ENCODE data around the gene ZNF219. TPM values are rescaled to one million over a fixed set of nuclear protein-coding genes. Genes with fewer than 3 reads are reported as not detected.

The ZNF219 gene
- total and polyA plus RNA-seq, 2 donors: 11.2 to 21.9 TPM

- peaks cover 22 to 70% of the 10 kb centered on the region in 2 donors for H3K4me1 ChIP-seq (ENCODE audit: control insufficient read depth in 2 of 2, insufficient read depth in 2 of 2, low read length in 2 of 2)
- H3K9me3 ChIP-seq (ENCODE audit: control insufficient read depth in 2 of 2, insufficient read depth in 1 of 2, low read length in 1 of 2): peaks cover 0 to 5% of the 10 kb centered on the region in 2 donors
- peak in 5 of 9 donors; percentile 23 to 74 (median 52) for DNase-seq (ENCODE audit: low read depth in 6 of 9, low spot score in 9 of 9)
- no peaks in the 10 kb centered on the region for H3K27me3 ChIP-seq (ENCODE audit: control insufficient read depth in 2 of 2, insufficient read depth in 1 of 2, low read length in 1 of 2)
- peak overlapping the region; percentile 81 to 97 for H3K27ac ChIP-seq (ENCODE audit: low read depth in 1 of 2, low read length in 1 of 2)
- H3K36me3 ChIP-seq (ENCODE audit: control insufficient read depth in 2 of 2, insufficient read depth in 2 of 2, low read length in 1 of 2): peaks cover 5 to 11% of the 10 kb centered on the region in 2 donors
- H3K4me3 ChIP-seq (ENCODE audit: low read length in 2 of 2): peak overlapping the region; percentile 67 to 75
- 57% methylated on average over 10 of the region's 10 CpGs for WGBS
Measured at GRCh38 chr14:21096978-21097635, 1.3 kb downstream of the ZNF219 start.

GRCh38 chr14:21096438-21096837 is 2.0 kb downstream of the ZNF219 start:
- Histone ChIP-seq H3K4me3 (ENCODE audit: low read length in 2 of 2) (no peak overlapping the region), H3K36me3 (ENCODE audit: control insufficient read depth in 2 of 2, insufficient read depth in 2 of 2, low read length in 1 of 2) (peaks cover 12 to 17% of the 10 kb centered on the region in 2 donors), H3K4me1 (ENCODE audit: control insufficient read depth in 2 of 2, insufficient read depth in 2 of 2, low read length in 2 of 2) (peaks cover 22 to 65% of the 10 kb centered on the region in 2 donors), H3K27ac (ENCODE audit: low read depth in 1 of 2, low read length in 1 of 2) (peak overlapping the region in 1 of 2 donors; percentile 97), H3K9me3 (ENCODE audit: control insufficient read depth in 2 of 2, insufficient read depth in 1 of 2, low read length in 1 of 2) (peaks cover 0 to 5% of the 10 kb centered on the region in 2 donors), H3K27me3 (ENCODE audit: control insufficient read depth in 2 of 2, insufficient read depth in 1 of 2, low read length in 1 of 2) (no peaks in the 10 kb centered on the region)
- no peak for DNase-seq (ENCODE audit: low read depth in 6 of 9, low spot score in 9 of 9)
- WGBS: 92% methylated on average over 3 of the region's 3 CpGs

GRCh38 chr14:21095430-21096205 is 2.8 kb downstream of the ZNF219 start:
- Histone ChIP-seq H3K36me3 (ENCODE audit: control insufficient read depth in 2 of 2, insufficient read depth in 2 of 2, low read length in 1 of 2) (peaks cover 20 to 25% of the 10 kb centered on the region in 2 donors), H3K4me1 (ENCODE audit: control insufficient read depth in 2 of 2, insufficient read depth in 2 of 2, low read length in 2 of 2) (peaks cover 22 to 59% of the 10 kb centered on the region in 2 donors), H3K9me3 (ENCODE audit: control insufficient read depth in 2 of 2, insufficient read depth in 1 of 2, low read length in 1 of 2) (peaks cover 0 to 5% of the 10 kb centered on the region in 2 donors), H3K27ac (ENCODE audit: low read depth in 1 of 2, low read length in 1 of 2) (peak overlapping the region in 1 of 2 donors; percentile 97), H3K27me3 (ENCODE audit: control insufficient read depth in 2 of 2, insufficient read depth in 1 of 2, low read length in 1 of 2) (no peaks in the 10 kb centered on the region), H3K4me3 (ENCODE audit: low read length in 2 of 2) (no peak overlapping the region)
- 95% methylated on average over 6 of the region's 6 CpGs for WGBS
- DNase-seq (ENCODE audit: low read depth in 6 of 9, low spot score in 9 of 9): no peak

- Histone ChIP-seq H3K4me3 (ENCODE audit: low read length in 2 of 2) (no peak overlapping the region), H3K27ac (ENCODE audit: low read depth in 1 of 2, low read length in 1 of 2) (no peak overlapping the region), H3K27me3 (ENCODE audit: control insufficient read depth in 2 of 2, insufficient read depth in 1 of 2, low read length in 1 of 2) (no peaks in the 10 kb centered on the region), H3K4me1 (ENCODE audit: control insufficient read depth in 2 of 2, insufficient read depth in 2 of 2, low read length in 2 of 2) (peaks cover 21 to 52% of the 10 kb centered on the region in 2 donors), H3K36me3 (ENCODE audit: control insufficient read depth in 2 of 2, insufficient read depth in 2 of 2, low read length in 1 of 2) (peaks cover 30 to 38% of the 10 kb centered on the region in 2 donors), H3K9me3 (ENCODE audit: control insufficient read depth in 2 of 2, insufficient read depth in 1 of 2, low read length in 1 of 2) (peaks cover 0 to 5% of the 10 kb centered on the region in 2 donors)
- DNase-seq (ENCODE audit: low read depth in 6 of 9, low spot score in 9 of 9): peak in 1 of 9 donors; percentile 29
- 94% methylated on average over 7 of the region's 7 CpGs for WGBS
Measured at GRCh38 chr14:21093769-21094681, 4.4 kb downstream of the ZNF219 start.

- H3K27ac ChIP-seq (ENCODE audit: low read depth in 1 of 2, low read length in 1 of 2): no peak overlapping the region
- WGBS: 95% methylated on average over 36 of the region's 36 CpGs
- H3K36me3 ChIP-seq (ENCODE audit: control insufficient read depth in 2 of 2, insufficient read depth in 2 of 2, low read length in 1 of 2): peaks cover 30 to 46% of the 10 kb centered on the region in 2 donors
- peaks cover 18 to 48% of the 10 kb centered on the region in 2 donors for H3K4me1 ChIP-seq (ENCODE audit: control insufficient read depth in 2 of 2, insufficient read depth in 2 of 2, low read length in 2 of 2)
- no peaks in the 10 kb centered on the region for H3K27me3 ChIP-seq (ENCODE audit: control insufficient read depth in 2 of 2, insufficient read depth in 1 of 2, low read length in 1 of 2)
- peaks cover 0 to 5% of the 10 kb centered on the region in 2 donors for H3K9me3 ChIP-seq (ENCODE audit: control insufficient read depth in 2 of 2, insufficient read depth in 1 of 2, low read length in 1 of 2)
- H3K4me3 ChIP-seq (ENCODE audit: low read length in 2 of 2): no peak overlapping the region
- no peak for DNase-seq (ENCODE audit: low read depth in 6 of 9, low spot score in 9 of 9)
Measured at GRCh38 chr14:21093018-21093417, 5.4 kb downstream of the ZNF219 start.

GRCh38 chr14:21092273-21093011 is 6.0 kb downstream of the ZNF219 start:
- peak in 8 of 9 donors; percentile 74 to 95 (median 86) for DNase-seq (ENCODE audit: low read depth in 6 of 9, low spot score in 9 of 9)
- H3K4me1 ChIP-seq (ENCODE audit: control insufficient read depth in 2 of 2, insufficient read depth in 2 of 2, low read length in 2 of 2): peaks cover 18 to 51% of the 10 kb centered on the region in 2 donors
- no peak overlapping the region for H3K4me3 ChIP-seq (ENCODE audit: low read length in 2 of 2)
- peaks cover 30 to 46% of the 10 kb centered on the region in 2 donors for H3K36me3 ChIP-seq (ENCODE audit: control insufficient read depth in 2 of 2, insufficient read depth in 2 of 2, low read length in 1 of 2)
- 54% methylated on average over 59 of the region's 59 CpGs for WGBS
- peaks cover 0 to 5% of the 10 kb centered on the region in 2 donors for H3K9me3 ChIP-seq (ENCODE audit: control insufficient read depth in 2 of 2, insufficient read depth in 1 of 2, low read length in 1 of 2)
- no peak overlapping the region for H3K27ac ChIP-seq (ENCODE audit: low read depth in 1 of 2, low read length in 1 of 2)
- H3K27me3 ChIP-seq (ENCODE audit: control insufficient read depth in 2 of 2, insufficient read depth in 1 of 2, low read length in 1 of 2): no peaks in the 10 kb centered on the region

- Histone ChIP-seq H3K36me3 (ENCODE audit: control insufficient read depth in 2 of 2, insufficient read depth in 2 of 2, low read length in 1 of 2) (peaks cover 30 to 46% of the 10 kb centered on the region in 2 donors), H3K4me1 (ENCODE audit: control insufficient read depth in 2 of 2, insufficient read depth in 2 of 2, low read length in 2 of 2) (peaks cover 13 to 51% of the 10 kb centered on the region in 2 donors), H3K27ac (ENCODE audit: low read depth in 1 of 2, low read length in 1 of 2) (no peak overlapping the region), H3K9me3 (ENCODE audit: control insufficient read depth in 2 of 2, insufficient read depth in 1 of 2, low read length in 1 of 2) (peaks cover 0 to 5% of the 10 kb centered on the region in 2 donors), H3K4me3 (ENCODE audit: low read length in 2 of 2) (no peak overlapping the region), H3K27me3 (ENCODE audit: control insufficient read depth in 2 of 2, insufficient read depth in 1 of 2, low read length in 1 of 2) (no peaks in the 10 kb centered on the region)
- 98% methylated on average over 42 of the region's 42 CpGs for WGBS
- no peak for DNase-seq (ENCODE audit: low read depth in 6 of 9, low spot score in 9 of 9)
Measured at GRCh38 chr14:21091821-21092272, 6.6 kb downstream of the ZNF219 start.

All from thymus (tissue), 11 donors.